Mucosa of gallbladder (tissue), 1 donor: ENCODE results near the gene PHF20. TPM values are rescaled to one million over a fixed set of nuclear protein-coding genes. Genes with fewer than 3 reads are reported as not detected.
"Not testable (repeated sequence)": the region's sequence is repeated elsewhere in the genome, so short reads cannot be mapped to it uniquely, and the experiment has no call there.

ENCODE experiments used
- DNase-seq: peaks from one replicate; pipeline ENCODE4 v3.0.0-alpha.2; 2020; ENCODE audit warnings: low spot score
- total RNA-seq: library from RNA; stranded (reverse); gene quantifications from one replicate; pipeline ENCODE4 v1.2.1, GENCODE V29; 2021
- donor health status: DM: no; HTN: no; CAD: no.

The PHF20 gene
- total RNA-seq, 1 donor from 2014 or later: 44.4 TPM

DNA sequence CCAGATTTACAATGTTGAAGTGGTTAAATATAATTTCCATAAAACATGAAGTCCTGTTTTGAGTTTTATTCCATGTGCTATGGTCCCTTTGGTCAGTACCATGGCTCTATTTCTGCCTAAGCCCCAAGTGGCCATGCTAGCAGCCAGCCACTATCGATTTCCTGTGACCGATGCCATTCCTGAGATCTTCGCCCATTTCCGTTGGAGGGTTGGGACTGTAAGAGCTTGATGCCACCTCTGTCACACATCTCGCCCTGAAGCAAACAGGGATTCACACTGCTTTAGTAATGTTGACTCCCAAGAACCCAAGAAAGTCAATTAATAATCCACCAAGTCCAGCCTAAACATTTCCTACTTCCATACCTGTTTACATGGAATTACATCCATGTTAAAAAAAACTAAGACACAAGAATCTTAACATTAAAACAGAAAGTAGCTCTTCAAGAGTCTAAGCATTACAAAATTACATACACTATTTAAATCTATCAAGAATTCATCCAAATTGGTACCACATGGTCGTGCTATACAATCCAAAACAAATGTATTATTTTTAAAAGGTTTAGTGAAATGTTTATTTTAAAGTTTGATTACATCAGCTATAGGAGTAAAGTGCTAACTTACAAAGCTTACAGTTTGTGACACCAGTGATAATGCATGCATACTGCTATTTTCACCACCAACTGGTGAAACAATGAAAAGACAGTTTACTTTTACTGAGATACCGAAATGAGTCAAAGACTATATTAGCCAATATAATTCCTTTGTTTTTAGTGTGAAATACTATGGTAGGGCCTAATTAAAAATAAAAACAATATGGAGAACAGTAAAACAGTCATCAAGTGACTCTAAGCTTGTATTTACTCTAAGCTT, 32.3 kb upstream of the PHF20 start:
- peak; percentile 25 for DNase-seq

DNA sequence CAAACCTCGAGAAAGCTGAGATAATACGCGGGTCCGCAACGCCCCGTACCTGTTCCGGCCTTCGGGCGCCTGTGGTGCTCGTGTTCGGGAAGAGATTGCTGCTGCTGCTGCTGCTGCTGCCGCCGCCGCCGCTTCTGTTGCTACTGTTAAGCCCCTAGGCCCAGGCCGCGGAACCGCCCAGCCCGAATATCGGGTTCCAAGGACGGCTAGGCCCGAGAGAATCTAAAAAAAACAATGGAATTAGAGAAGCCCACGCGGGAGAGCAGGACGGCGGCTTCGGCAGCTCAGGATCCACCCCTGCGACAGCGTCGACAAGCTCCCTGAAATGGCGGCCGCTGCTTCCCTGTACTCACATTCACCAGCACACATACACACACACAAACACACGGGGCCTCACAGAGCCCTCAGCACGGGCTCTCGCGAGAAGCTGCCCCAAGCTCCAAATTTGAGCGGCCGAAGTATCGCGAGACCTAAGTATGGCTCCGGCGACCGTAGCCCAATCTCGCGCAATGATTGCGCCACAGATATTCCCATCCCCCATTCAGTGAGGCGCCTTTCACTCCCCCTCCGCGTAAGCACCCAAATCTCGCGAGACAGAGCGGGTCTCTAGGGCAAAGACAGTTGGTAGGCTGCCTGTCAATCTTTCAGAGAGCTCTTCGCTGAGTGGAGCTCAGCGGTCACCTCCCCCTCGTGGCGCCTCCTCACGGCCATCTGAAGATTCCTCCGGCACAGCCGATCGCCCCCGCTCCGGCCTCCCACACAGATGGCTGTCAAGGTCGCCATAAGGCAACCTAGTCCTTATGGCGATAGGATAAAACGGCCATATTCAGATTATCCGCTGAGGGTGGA, 29.7 kb upstream of the PHF20 start, which contains the start of gene RBM39:
Gene RBM39, minus strand, starts transcription at position 369 of the 849 bp plus-strand sequence. CDS start 1,386 bp downstream, outside the sequence.
- peak; percentile 100 for DNase-seq

DNA sequence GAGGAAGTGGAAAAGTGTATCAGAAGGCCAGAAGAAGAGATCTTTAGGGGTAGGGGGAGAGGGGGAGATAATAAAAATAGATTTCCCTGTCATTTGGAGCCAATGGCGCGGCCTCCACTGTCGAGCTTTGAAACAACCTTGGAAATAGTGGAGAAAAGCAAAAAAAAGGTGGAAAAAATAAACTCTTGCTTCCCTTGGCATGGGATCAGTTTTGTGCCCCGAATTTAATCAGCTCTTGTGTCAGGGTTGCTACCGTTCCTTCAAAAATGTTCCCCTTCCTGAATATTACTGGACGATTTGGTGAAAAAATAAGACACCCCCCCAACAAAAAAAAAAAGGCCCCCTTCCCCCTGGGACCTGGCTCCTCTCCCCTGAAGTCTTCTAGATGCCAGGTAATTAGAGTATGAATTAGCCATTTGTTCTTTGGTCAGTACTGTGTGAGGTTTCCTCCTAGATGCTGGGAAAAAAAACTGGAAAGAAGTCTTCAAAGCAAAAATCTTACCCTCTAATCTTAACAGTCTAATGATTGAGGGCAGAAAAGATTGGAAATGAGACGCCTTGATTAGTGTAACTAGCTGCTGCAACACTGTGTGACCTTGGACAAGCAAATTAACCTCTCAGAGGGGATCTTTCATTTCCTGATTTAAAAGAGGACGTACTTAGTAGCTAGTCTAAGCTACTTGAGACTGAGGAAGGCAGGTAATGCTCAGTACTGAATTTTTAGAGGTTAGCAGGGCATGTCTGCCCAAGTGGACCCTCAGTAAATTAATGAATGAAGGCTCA, 28.9 kb upstream of the PHF20 start:
- DNase-seq: no peak

DNA sequence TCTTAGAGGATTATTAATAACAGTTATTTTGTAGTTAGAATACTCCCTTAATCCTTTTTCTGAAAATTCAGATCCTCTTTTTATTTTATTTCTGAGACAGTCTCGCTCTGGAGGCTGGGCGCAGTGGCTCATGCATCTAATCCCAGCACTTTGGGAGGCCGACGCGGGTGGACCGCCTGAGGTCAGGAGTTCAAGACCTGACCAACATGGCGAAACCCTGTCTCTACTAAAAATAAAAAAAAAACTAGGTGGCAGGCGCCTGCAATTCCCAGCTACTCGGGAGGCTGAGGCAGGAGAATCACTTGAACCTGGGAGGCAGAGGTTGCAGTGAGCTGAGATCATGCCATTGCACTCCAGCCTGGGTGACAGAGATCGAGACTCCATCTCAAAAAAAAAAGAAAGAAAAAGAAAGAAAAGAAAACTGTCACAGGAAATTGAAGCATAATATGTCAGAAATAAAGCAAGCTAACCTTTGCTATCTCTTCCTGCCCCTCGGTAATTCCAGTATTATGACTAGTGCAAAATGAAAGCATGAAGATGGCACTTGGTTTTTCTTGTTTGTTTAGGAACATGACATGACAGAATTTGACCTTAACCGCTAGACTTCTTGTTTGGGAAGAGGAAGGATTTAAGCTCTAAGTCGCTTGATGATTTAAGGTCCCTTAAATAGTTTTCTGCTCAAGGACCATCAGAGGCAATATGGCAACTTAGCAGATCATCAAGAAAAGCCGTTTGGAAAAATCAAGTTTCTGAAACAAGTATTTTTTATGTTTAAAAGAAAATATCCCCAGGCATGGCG, 27.9 kb upstream of the PHF20 start:
- peak; percentile 17 for DNase-seq

DNA sequence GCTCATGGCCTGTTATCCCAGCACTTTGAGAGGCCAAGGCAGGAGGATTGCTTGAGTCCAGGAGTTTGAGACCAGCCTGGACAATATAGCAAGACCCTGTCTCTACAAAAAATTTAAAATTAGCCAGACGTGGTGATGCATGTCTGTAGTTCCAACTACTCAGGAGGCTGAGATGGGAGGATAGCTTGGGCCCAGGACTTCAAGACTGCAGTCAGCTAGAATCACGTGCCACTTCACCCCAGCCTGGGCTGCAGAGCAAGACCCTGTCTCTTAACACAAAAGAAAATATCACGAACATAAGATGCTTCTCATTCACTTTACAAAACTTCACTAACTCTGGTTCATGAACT, 27.3 kb upstream of the PHF20 start:
- not testable (repeated sequence) for DNase-seq

DNA sequence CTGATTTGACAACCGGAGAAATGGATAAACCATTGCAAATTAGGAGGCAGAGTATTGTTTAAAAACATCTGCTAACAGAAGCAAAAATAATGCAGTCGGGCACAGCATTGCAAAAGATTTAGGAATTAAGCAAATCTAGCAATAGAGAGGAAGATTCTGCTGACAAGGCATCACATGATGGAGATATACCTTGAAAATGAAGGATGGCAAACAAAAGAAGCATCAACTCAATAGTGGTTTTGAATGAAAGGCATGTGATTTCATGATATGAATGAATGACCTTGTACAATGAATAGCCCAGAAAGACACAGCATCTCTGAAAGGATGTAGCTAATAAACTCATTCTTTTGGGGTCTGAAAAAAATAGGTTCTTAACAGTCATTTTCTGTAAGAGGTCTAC, 21.2 kb upstream of the PHF20 start:
- DNase-seq: no peak

DNA sequence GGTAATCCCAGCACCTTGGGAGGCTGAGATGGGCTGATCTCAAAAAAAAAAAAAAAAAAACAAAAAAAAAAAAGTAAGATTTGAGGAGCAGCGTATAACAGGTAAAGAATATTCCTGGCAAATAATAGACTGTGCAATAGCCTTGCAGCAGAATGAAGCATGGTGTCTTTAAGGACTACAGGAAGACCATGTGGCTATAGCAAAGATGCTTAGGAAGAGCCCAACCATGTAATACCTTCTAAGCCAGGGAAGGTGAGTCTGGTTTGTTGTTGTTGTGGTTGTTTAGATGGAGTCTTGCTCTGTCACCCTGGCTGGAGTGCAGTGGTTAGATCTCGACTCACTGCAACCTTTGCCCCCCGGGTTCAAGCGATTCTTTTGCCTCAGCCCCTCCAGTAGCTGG, 15.4 kb upstream of the PHF20 start:
- DNase-seq: no peak

DNA sequence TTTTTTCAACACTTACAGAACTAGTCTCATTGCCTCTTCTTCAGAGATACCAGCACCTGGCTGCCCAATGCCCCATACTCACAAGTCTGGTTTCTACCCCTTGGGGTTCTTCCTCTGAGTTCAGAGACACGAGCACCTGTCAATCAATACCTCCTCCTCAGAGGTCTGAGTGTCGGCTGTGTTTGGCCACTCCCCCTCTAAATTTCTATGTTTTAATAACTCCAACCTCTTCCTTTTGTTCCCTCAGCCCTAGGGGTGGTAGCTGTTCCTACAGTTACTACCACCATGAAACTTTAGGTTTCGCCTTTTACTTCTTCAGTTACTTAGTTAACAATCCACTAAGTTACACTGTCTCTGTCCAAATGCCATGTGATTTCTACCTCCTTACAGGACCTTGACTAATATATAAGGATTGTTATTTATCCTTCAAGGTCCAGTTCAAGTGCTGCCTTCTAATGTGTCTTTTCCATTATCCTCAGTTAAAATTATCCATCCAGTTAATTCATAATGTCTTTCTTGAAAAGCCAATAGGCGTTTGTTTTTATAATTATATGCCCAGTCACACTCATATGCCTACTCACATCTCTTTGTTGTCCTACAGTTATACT, 14.6 kb upstream of the PHF20 start:
- no peak for DNase-seq

DNA sequence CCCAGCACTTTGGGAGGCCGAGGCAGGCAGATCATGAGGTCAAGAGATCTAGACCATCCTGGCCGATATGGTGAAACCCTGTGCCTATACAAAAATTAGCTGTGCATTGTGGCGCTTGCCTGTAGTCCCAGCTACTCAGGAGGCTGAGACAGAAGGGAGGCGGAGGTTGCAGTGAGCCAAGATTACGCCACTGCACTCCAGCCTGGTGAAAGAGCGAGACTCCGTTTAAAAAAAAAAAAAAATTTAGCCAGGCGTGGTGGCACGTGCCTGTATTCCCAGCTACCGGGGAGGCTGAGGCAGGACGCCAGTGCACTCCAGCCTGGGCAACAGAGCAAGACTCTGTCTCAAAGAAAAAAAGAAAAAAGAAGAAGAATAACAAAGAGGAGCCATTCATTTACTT, 10.3 kb upstream of the PHF20 start:
- not testable (repeated sequence) for DNase-seq

DNA sequence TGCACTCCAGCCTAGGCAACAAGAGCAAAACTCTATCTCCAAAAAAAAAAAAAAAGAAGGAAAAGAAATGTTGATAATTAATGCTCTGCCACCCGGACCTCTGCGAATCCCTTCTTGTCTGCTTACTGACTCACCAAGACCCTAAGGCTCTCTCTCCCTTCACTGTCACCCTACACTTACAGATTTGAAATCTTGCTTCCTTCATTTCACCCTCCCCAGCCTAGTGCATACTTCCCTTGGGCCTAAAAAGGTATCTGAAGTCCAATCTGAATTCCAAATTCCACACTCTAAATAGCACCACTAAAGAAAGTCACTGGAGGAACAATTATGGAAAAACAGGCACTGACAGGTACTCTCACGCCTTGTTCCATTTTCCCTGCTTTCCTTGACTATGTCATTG, 9.4 kb upstream of the PHF20 start:
- DNase-seq: no peak

DNA sequence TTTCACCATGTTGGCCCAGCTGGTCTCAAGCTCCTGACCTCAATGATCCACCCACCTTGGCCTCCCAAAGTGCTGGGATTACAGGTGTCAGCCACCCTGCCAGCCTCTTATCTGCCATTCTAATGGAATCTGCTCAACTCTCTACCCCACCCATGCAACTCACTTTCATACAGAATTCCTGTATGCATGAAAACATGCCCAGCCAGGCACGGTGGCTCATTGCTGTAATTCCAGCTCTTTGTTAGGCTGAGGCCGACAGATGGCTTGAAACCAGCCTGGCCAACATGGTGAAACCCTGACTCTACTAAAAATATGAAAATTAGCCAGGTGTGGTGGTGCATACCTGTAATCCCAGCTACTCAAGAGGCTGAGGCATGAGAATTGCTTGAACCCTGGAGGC, 6.9 kb upstream of the PHF20 start:
- not testable (repeated sequence) for DNase-seq

DNA sequence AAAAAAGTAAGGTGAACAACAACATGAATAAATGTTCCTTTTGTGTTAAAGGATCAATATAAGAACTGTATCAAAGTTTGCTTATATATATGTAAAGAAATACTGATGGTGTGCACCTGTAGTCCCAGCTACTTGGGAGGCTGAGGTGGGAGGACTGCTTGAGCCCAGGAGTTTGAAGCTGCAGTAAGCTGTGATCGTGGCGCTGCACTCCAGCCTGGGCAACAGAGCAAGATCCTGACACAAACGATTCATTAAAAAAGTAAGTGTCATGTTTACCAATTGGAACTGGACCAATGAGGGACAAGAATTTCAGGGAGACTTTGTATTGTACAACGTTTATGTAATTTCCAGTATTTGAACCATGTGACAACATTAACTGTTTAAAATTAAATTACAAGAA, 5.0 kb upstream of the PHF20 start:
- no peak for DNase-seq

DNA sequence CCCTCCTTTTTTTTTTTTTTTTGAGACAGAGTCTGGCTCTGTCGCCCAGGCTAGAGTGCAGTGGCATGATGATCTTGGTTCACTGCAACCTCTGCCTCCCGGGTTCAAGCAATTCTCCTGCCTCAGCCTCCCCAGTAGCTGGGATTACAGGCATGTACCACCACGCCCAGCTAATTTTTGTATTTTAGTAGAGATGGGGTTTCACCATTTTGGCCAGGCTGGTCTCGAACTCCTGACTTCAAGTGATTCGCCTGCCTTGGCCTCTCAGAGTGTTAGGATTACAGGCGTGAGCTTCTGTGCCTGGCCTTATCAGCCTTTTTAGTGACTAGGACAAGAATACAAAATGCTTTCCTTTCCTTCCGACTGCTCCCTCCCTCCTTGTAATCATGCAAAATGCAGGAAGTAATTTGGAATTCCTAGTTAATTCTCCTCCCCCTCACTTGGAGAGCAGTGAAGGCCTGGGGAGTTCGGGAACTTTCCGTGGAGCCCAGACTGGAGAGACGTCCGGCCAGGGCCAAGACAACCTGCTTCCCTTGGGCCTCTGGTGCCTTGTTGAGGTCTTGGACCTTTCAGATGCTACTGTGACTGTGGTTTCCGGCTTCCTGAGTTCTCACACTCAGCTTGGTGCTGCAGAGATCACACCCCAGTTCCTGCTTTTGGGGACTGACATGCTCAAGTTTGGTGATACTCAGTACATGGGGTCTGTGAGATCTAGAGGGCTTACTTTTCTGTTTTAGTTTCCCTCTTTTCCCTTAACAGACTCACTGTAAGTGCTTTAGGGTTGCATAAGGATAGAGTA, 3.9 kb upstream of the PHF20 start:
- DNase-seq: peak; percentile 66

DNA sequence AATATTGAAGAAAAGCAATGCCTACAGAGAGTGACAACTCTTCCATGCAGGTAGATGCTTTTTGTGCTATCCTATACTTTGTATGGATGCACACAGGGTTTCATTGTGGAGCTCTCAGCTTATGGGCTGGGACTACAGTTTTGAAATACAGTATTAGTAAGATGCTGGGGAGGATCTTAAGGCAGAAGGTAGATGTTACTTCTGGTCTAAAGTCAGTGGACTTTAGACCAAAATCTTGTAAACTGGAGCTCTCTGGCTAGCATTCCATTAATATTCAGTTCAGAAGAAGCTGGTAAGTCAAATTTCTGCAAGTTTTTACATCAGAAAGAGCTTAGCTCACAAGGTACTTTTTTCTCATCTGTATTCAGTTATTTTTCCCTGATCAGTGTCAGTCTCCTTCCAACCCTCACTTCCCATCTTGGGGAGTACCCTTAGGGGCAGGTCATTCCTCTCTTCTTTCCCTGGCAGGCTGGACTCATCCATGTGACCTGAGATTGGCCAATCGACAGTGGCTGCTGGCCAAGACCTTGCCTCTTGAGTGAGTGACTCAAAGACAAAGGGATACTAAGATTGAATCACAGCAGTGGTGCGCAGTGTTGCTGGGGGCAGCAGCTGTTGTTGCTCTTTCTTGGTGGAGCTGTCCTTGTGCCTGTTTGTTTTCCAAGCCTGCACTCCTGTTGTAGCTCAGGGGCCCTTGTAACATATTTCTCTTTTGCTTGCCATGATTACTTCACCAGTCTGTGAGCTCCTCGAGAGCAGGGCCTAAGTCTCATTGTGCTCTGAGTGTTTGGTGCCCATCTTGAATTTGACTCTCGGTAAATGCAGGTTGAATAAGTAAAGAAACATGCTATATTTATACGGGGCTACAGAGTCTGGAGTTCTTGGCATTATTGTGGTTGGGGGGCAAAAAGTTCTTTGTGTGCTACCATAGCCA, 2.8 kb upstream of the PHF20 start:
- peak; percentile 90 for DNase-seq

DNA sequence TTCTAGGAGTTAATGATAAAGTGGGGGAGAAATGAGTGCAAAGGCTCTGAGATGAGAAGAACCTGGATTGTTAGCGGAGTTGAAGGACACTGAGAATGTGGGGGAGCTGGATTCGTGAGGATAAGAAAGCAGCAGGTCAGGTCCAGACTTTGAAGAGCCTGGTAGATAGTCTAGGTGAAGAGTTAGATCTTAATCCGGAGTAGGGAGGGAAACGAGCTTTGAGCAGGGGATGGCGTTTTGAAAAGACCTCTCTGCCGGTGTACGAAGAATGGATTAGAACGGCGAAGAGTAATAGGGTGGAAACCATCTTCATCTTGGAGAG, 487 bp upstream of the PHF20 start:
- DNase-seq: no peak

DNA sequence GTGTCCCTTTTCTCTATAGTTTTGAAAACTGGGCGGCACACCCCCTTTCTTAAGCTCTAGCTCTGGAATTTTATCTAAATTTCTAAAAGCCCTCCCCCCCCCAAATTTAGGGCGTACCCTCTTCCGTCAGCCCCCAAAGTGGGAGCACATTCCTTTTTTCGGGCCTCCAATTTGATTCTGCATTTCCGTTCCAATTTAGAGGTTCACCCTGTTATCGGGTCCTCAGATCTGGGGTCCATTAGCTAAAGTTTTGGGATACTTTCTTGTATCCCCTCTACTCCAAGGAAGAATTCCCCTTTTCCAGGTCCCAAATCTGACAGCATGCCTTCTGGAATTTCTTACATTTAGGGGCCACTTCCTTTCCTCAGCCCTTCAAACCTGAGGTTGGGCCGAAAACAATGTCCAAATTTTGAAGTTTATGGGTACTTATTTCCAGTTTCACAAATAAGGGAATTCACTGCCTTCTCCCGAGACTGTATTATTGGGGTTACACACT, 796 bp downstream of the PHF20 start:
- DNase-seq: no peak

DNA sequence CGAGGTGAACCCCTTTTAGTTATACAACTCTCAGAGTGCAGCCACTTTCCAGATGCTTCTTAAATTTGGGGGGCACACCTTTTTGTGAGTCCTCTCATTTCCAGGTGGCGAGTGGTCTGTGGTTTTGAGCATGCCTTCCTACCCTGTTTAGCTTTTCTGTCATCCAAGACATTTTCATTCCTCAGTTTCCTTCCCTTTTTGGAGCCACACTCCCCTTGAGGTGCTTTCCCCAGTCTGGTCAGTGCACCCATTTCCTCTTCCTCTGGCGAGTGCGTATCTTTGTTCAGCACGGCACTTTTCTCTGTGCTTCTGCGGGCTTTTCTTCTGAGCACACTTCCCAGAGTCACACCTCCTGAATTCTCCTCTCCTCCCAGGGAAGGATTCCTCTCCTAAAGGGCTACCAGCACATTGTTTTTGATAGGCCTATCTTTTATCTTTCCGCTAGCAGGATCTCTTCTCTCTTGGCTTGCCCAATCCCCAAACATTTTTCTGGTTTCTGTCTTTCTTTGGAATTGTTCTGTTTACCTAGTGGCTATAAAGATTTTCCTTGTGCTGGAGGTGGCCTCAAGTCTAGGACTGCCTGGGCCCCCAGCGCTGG, 1.4 kb downstream of the PHF20 start:
- peak; percentile 24 for DNase-seq

DNA sequence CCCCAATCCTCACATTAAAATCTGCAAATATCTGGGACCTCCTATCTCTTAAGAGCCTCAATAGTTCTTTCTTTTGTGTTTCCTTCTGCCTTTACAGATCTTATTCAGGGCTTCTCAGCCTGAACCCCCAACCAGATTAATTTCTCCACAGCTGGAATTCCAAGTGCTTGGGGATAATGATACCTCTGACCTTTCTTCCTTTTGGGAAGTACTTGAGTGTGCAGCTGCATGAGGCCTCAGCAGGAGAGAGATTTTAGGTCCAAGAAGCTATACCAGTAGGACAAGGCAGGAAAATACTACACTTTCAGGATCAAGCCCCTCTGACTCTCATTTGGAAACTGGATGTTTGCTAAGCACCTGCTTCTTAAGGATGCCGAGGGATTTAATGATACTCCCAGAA, 2.6 kb downstream of the PHF20 start:
- DNase-seq: no peak
